H1 (cell line): ENCODE measurements around the gene ZBTB18. TPM values are rescaled to one million over a fixed set of nuclear protein-coding genes. Genes with fewer than 3 reads are reported as not detected.

Experiments
- CTCF ChIA-PET: fragments of 300-600 bp; sonication (Branson Sonifier 250); formaldehyde crosslinking; loops from one replicate; lab custom pipeline; 2021; ENCODE audit not compliant: partially characterized antibody; lab: Charles Lee
- POLR2A ChIA-PET: fragments of 300-600 bp; sonication (Branson Sonifier 250); formaldehyde crosslinking; loops from one replicate; lab custom pipeline; 2021; ENCODE audit warnings: inconsistent platforms; ENCODE audit not compliant: partially characterized antibody; lab: Charles Lee
- DNase-seq, 2 experiments: peaks; one replicate each; pipeline versions ENCODE4 v3.0.0 to v3.0.0-alpha.2; 2010 to 2022; ENCODE audit warnings: low spot score in 2 of 2, low read depth in 1 of 2, mixed read lengths in 1 of 2
- FAIRE-seq: peaks from 2 replicates; lab custom pipeline; 2011; peaks lifted over from hg19 to GRCh38; lab: Jason Lieb, UNC
- H2AFZ ChIP-seq: 2 replicates; pipeline ENCODE4 v1.8.1; 2012; ENCODE audit warnings: low read length, inconsistent platforms
- H2AK5ac ChIP-seq: 2 replicates; pipeline ENCODE4 v1.6.1; 2013; ENCODE audit warnings: low read depth, low read length
- H2BK120ac ChIP-seq: replicated peaks from 2 replicates; pipeline ENCODE3; 2013; ENCODE audit warnings: low read depth, low read length, inconsistent platforms
- H2BK12ac ChIP-seq: 2 replicates; pipeline ENCODE4 v1.6.1; 2013; ENCODE audit warnings: low read depth, low read length
- H2BK15ac ChIP-seq: 2 replicates; pipeline ENCODE4 v1.6.1; 2013; ENCODE audit warnings: low read length
- H2BK20ac ChIP-seq: 2 replicates; pipeline ENCODE4 v1.6.1; 2013; ENCODE audit warnings: low read length
- H2BK5ac ChIP-seq: 2 replicates; pipeline ENCODE4 v1.6.1; 2013; ENCODE audit warnings: low read depth, low read length
- H3K14ac ChIP-seq: 2 replicates; pipeline ENCODE4 v1.6.1; 2013; ENCODE audit warnings: inconsistent platforms; ENCODE audit not compliant: insufficient read length
- H3K18ac ChIP-seq: 2 replicates; pipeline ENCODE4 v1.6.1; 2013; ENCODE audit warnings: low read length; ENCODE audit errors: extremely low read depth
- H3K23ac ChIP-seq: 2 replicates; pipeline ENCODE4 v1.6.1; 2013; ENCODE audit warnings: inconsistent platforms; ENCODE audit not compliant: insufficient read length
- H3K23me2 ChIP-seq: 2 replicates; pipeline ENCODE4 v1.6.1; 2013; ENCODE audit warnings: low read depth, low read length
- H3K27ac ChIP-seq: 2 replicates; pipeline ENCODE4 v1.6.1; 2011; ENCODE audit warnings: low read depth, low read length, inconsistent platforms
- H3K27me3 ChIP-seq, 4 experiments: replicated peaks in 1 of 4; 1 replicate in 1 of 4; 2 replicates in 3 of 4; pipeline versions ENCODE4 v1.6.1 to v1.8.1; 2011 to 2013; ENCODE audit warnings: low read length in 3 of 4, mild to moderate bottlenecking in 3 of 4, inconsistent platforms in 2 of 4, mixed read lengths in 2 of 4, moderate library complexity in 1 of 4; ENCODE audit not compliant: control insufficient read depth in 3 of 4, insufficient read depth in 3 of 4; ENCODE audit errors: extremely low read depth in 1 of 4
- H3K36me3 ChIP-seq, 4 experiments: 2 replicates each; pipeline versions ENCODE4 v1.6.1 to v1.8.1; 2011 to 2013; ENCODE audit warnings: mild to moderate bottlenecking in 4 of 4, low read length in 3 of 4, moderate library complexity in 2 of 4, control low read depth in 1 of 4, inconsistent platforms in 1 of 4; ENCODE audit not compliant: insufficient read depth in 4 of 4, control insufficient read depth in 2 of 4
- H3K4ac ChIP-seq: replicated peaks from 2 replicates; pipeline ENCODE3; 2013; ENCODE audit warnings: low read length, low read depth, mixed read lengths, inconsistent platforms; ENCODE audit not compliant: insufficient read length
- H3K4me1 ChIP-seq, 4 experiments: replicated peaks in 1 of 4; 1 replicate in 1 of 4; 2 replicates in 3 of 4; pipeline versions ENCODE4 v1.6.1 to v1.8.1; 2011 to 2013; ENCODE audit warnings: low read length in 3 of 4, inconsistent platforms in 2 of 4, mixed read lengths in 1 of 4; ENCODE audit not compliant: insufficient read depth in 4 of 4, control insufficient read depth in 3 of 4
- H3K4me2 ChIP-seq, 2 experiments: 2 replicates each; pipeline versions ENCODE4 v1.6.1 to v1.8.1; 2011 to 2013; ENCODE audit warnings: low read depth in 2 of 2, low read length in 2 of 2, control low read depth in 1 of 2, inconsistent platforms in 1 of 2, mild to moderate bottlenecking in 1 of 2; ENCODE audit not compliant: insufficient read depth in 1 of 2
- H3K4me3 ChIP-seq, 4 experiments: fragments of 200-600, 300-600 bp in 1 of 4; sonication (generic), shearing (Covaris generic), sonication (Bioruptor Twin) in 1 of 4; 2 replicates each; pipeline versions ENCODE4 v1.5.1 to v1.8.1; 2011 to 2016; ENCODE audit warnings: low read length in 4 of 4, low read depth in 3 of 4, control low read depth in 2 of 4, inconsistent platforms in 2 of 4, mild to moderate bottlenecking in 2 of 4, mixed read lengths in 1 of 4, moderate library complexity in 1 of 4; ENCODE audit not compliant: insufficient read depth in 2 of 4; ENCODE audit errors: extremely low read depth in 1 of 4
- H3K56ac ChIP-seq: replicated peaks from 2 replicates; pipeline ENCODE3; 2013; ENCODE audit warnings: low read depth, mild to moderate bottlenecking, mixed read lengths, low read length, inconsistent platforms; ENCODE audit not compliant: insufficient read length
- H3K79me1 ChIP-seq: 2 replicates; pipeline ENCODE4 v1.6.1; 2013; ENCODE audit warnings: low read depth, low read length, control low read depth
- H3K79me2 ChIP-seq, 2 experiments: 2 replicates each; pipeline versions ENCODE4 v1.6.1 to v1.8.1; 2012 to 2013; ENCODE audit warnings: low read length in 2 of 2, mild to moderate bottlenecking in 2 of 2, inconsistent platforms in 1 of 2; ENCODE audit not compliant: insufficient read depth in 2 of 2, control insufficient read depth in 1 of 2
- H3K9ac ChIP-seq, 4 experiments: replicated peaks in 1 of 4; 1 replicate in 1 of 4; 2 replicates in 3 of 4; pipeline versions ENCODE4 v1.6.1 to v1.8.1; 2011 to 2013; ENCODE audit warnings: low read depth in 3 of 4, low read length in 3 of 4, control low read depth in 2 of 4, mild to moderate bottlenecking in 2 of 4, moderate library complexity in 2 of 4, inconsistent platforms in 1 of 4; ENCODE audit errors: extremely low read depth in 1 of 4
- H3K9me3 ChIP-seq, 2 experiments: 2 replicates each; pipeline versions ENCODE4 v1.6.1 to v1.8.1; 2012 to 2013; ENCODE audit warnings: mild to moderate bottlenecking in 2 of 2, moderate library complexity in 2 of 2, control low read depth in 1 of 2, inconsistent platforms in 1 of 2, low read depth in 1 of 2, low read length in 1 of 2, mixed read lengths in 1 of 2; ENCODE audit not compliant: insufficient read depth in 2 of 2
- H4K20me1 ChIP-seq, 2 experiments: replicated peaks in 1 of 2; 2 replicates each; pipeline versions ENCODE3 to v1.8.1; 2011 to 2013; ENCODE audit warnings: inconsistent platforms in 2 of 2, low read length in 2 of 2, mild to moderate bottlenecking in 1 of 2; ENCODE audit not compliant: insufficient read depth in 2 of 2, control insufficient read depth in 1 of 2
- H4K5ac ChIP-seq: 2 replicates; pipeline ENCODE4 v1.6.1; 2013; ENCODE audit warnings: low read length, low read depth, mixed read lengths, inconsistent platforms; ENCODE audit not compliant: insufficient read length
- H4K8ac ChIP-seq: 2 replicates; pipeline ENCODE4 v1.8.0; 2013; ENCODE audit warnings: mild to moderate bottlenecking, moderate library complexity, low read length, inconsistent platforms; ENCODE audit not compliant: insufficient read depth; ENCODE audit errors: extremely low read depth
- H4K91ac ChIP-seq: replicated peaks from 2 replicates; pipeline ENCODE3; 2013; ENCODE audit warnings: low read length, mixed read lengths, inconsistent platforms; ENCODE audit not compliant: insufficient read length
- BCL11A ChIP-seq, 2 experiments: IDR thresholded peaks; one replicate each; pipeline ENCODE4 v1.6.1; 2011; ENCODE audit warnings: low read depth in 2 of 2, low read length in 2 of 2, mild to moderate bottlenecking in 2 of 2
- YY1 ChIP-seq: IDR thresholded peaks from 2 replicates; pipeline ENCODE4 v1.6.1; 2011; ENCODE audit warnings: low read depth, mild to moderate bottlenecking, low read length
- WGBS, 2 experiments: shearing (Covaris generic) in 1 of 2; methylation state at CpG; one replicate each; pipeline versions ENCODE4 v1.1.6 to v1.1.7; 2013 to 2015; ENCODE audit warnings: low lambda C conversion rate in 2 of 2, mixed read lengths in 2 of 2, inconsistent platforms in 1 of 2, low coverage in 1 of 2, missing lambda C conversion rate in 1 of 2; ENCODE audit not compliant: insufficient replicate concordance in 2 of 2, insufficient coverage in 1 of 2, insufficient read length in 1 of 2; ENCODE audit errors: extremely low coverage in 1 of 2, missing lambda C conversion rate in 1 of 2; 5-methylcytosine and 5-hydroxymethylcytosine counted together
- polyA plus RNA-seq, 7 experiments: library from polyadenylated mRNA; depleted of rRNA in 3 of 7; stranded (reverse) in 5 of 7; unstranded in 2 of 7; fragments of >200 nt in 5 of 7; fragments of 200-250 nt in 2 of 7; gene quantifications; 1 replicate in 5 of 7; 2 replicates in 1 of 7; 4 replicates in 1 of 7; pipeline versions ENCODE4 v1.2.1 to v1.2.3, GENCODE V29; 2011 to 2013; ENCODE audit warnings: missing spikeins in 2 of 7, mixed read lengths in 2 of 7
- total RNA-seq: library from RNA; stranded (reverse); fragmentation: NEBNext Ultra II Directional; extraction: Animal tissue kit (Norgen Biotek cat#: 25700); gene quantifications from 2 replicates; pipeline ENCODE4 v1.2.1, GENCODE V29; 2021

The ZBTB18 gene
- total and polyA plus RNA-seq, 2 of the 8 experiments (the other 6 are each of a cell fraction or from before 2014, with no cell fraction given): 8.5 to 14.4 TPM

GRCh38 chr1:244021427-244021826, 29.7 kb upstream of the ZBTB18 start:
- Histone ChIP-seq H2BK20ac (peak overlapping the region; percentile 96; the same call in 1 of the 2 replicates), H3K18ac (peak overlapping the region; percentile 92), H3K14ac (no peak overlapping the region), H2AK5ac (0 out of 2 replicates have a peak overlapping the region, but pooled peaks have one; percentile 15), H2BK15ac (no peak overlapping the region), H4K5ac (peak overlapping the region; percentile 36), H3K27me3 (no peaks in the 10 kb centered on the region), H3K79me1 (no peaks in the 10 kb centered on the region), H4K91ac (peak overlapping the region; percentile 15), H3K4me3 (no peak overlapping the region; a peak in 1 of 8 replicates), H4K8ac (no peak overlapping the region), H3K4ac (peak overlapping the region; percentile 9), H3K9me3 (no peaks in the 10 kb centered on the region), H3K36me3 (no peaks in the 10 kb centered on the region), H3K9ac (no peak overlapping the region), H2BK12ac (peak overlapping the region; percentile 94), H3K23ac (no peak overlapping the region), H2BK5ac (peak overlapping the region; percentile 63; the same call in 1 of the 2 replicates), H3K79me2 (no peaks in the 10 kb centered on the region), H2BK120ac (peak overlapping the region; percentile 52), H4K20me1 (no peaks in the 10 kb centered on the region), H3K4me1 (peaks cover 0 to 11% (median 3%) of the 10 kb centered on the region in 4 experiments; a peak in 5 of 7 replicates), H3K27ac (0 out of 2 replicates have a peak overlapping the region, but pooled peaks have one; percentile 16), H3K23me2 (no peaks in the 10 kb centered on the region), H2AFZ (peak overlapping the region; percentile 30; the same call in 1 of the 2 replicates), H3K4me2 (0 out of 4 replicates have a peak overlapping the region, but pooled peaks of 1 of the 2 experiments have one; percentile 1), H3K56ac (no peak overlapping the region)
- WGBS, 2 experiments: 53% methylated on average over 1 of the region's 1 CpG; no CpG with 5 or more reads in 1 of the 2 experiments
- POLR2A ChIA-PET: no interaction called here
- TF ChIP-seq BCL11A (IDR thresholded peaks at IDR 0.05; ENCODE audit: low read depth in 2 of 2, low read length in 2 of 2) (no peak), YY1 (0 out of 2 replicates have a peak, but pooled peaks have one; percentile 19)
- FAIRE-seq (no peak), DNase-seq (no peak)
- CTCF ChIA-PET: interaction anchor here (1.0 to 1.5 kb wide), 2 partner anchors 59 to 93 kb away, joined by 3 read pairs; no protein-coding TSS in a partner anchor
